ENCODE measurements around the gene PDE6B. TPM values are rescaled to one million over a fixed set of nuclear protein-coding genes. Genes with fewer than 3 reads are reported as not detected.

The PDE6B gene
- total RNA-seq, 2 donors from 2014 or later = 14.0 to 18.9 TPM

GRCh38 chr4:654871-655463, 29.6 kb downstream of the PDE6B start:
- Mint-ChIP-seq H3K4me3 (no peak overlapping the region), H3K27me3 (ENCODE audit: low read depth) (no peaks in the 10 kb centered on the region), H3K36me3 (ENCODE audit: insufficient read depth in 2 of 2) (peaks cover 0 to 3% of the 10 kb centered on the region in 2 donors), H3K4me1 (ENCODE audit: low read depth) (no peaks in the 10 kb centered on the region), H3K27ac (no peak overlapping the region), H3K9me3 (no peaks in the 10 kb centered on the region)
- DNase-seq (no peak), ATAC-seq (replicated peaks in 1 of 2) (no peak)

GRCh38 chr4:655464-656151, 30.2 kb downstream of the PDE6B start:
- DNase-seq (no peak), ATAC-seq (replicated peaks in 1 of 2) (no peak)
- Mint-ChIP-seq H3K4me1 (ENCODE audit: low read depth) (no peaks in the 10 kb centered on the region), H3K27me3 (ENCODE audit: low read depth) (no peaks in the 10 kb centered on the region), H3K27ac (no peak overlapping the region), H3K36me3 (ENCODE audit: insufficient read depth in 2 of 2) (peaks cover 1 to 5% of the 10 kb centered on the region in 2 donors), H3K9me3 (no peaks in the 10 kb centered on the region), H3K4me3 (no peak overlapping the region)

DNA sequence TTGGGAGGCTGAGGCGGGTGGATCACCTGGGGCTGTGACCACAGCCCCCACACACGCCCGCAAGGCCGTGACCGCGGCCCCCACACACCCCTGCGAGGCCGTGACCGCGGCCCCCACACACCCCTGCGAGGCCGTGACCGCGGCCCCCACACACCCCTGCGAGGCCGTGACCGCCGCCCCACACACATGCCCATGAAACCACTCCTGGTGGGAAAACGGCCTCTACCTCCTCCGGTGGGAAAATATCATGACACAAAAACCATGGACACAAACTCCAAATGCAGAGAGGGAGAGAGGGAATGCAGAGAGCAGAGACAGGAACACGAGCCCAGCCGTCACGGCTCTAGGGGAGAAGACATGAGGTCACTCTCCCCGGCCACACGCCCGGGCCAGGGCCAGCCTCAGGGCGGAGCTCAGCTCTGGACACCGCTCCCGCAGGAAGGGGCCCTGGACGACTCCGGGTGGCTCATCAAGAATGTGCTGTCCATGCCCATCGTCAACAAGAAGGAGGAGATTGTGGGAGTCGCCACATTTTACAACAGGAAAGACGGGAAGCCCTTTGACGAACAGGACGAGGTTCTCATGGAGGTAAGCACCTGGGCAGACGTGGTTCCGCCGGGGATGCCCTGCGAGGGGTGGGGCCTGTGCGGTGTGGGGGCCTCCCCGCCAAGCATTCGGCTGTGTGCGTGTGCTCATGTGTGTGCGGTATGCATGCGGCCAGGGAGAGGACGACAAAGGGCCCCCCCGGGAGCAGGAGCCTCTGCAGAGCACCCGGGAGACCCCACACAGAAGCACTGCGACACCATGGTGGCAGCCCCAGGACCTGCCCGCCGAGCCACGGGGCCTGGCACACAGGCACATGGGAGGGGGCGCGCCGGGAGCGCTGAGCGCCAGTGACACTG, 31.3 kb downstream of the PDE6B start:
- no peaks in the 10 kb centered on the region for H3K4me1 Mint-ChIP-seq (ENCODE audit: low read depth)
- no peak overlapping the region for H3K4me3 Mint-ChIP-seq
- H3K36me3 Mint-ChIP-seq (ENCODE audit: insufficient read depth in 2 of 2) = peaks cover 5 to 9% of the 10 kb centered on the region in 2 donors
- ATAC-seq (replicated peaks in 1 of 2) = no peak
- H3K27ac Mint-ChIP-seq = no peak overlapping the region
- DNase-seq = no peak
- peaks cover 3 to 4% of the 10 kb centered on the region in 2 donors for H3K9me3 Mint-ChIP-seq
- H3K27me3 Mint-ChIP-seq (ENCODE audit: low read depth) = no peaks in the 10 kb centered on the region

DNA sequence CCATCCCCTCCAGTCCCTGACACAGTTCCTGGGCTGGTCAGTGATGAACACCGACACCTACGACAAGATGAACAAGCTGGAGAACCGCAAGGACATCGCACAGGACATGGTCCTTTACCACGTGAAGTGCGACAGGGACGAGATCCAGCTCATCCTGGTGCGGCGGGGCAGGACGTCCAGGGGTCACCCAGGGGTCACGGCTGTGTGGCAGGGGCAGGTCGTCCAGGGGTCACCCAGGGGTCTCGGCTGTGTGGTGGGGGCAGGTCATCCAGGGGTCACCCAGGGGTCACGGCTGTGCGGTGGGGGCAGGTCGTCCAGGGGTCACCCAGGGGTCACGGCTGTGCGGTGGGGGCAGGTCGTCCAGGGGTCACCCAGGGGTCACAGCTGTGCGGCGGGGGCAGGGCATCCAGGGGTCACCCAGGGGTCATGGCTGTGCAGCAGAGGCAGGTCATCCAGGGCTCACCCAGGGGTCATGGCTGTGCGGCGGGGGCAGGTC, 32.0 kb downstream of the PDE6B start:
- Mint-ChIP-seq H3K27ac (no peak overlapping the region), H3K4me1 (ENCODE audit: low read depth) (peaks cover 4% of the 10 kb centered on the region), H3K4me3 (no peak overlapping the region), H3K27me3 (ENCODE audit: low read depth) (no peaks in the 10 kb centered on the region), H3K36me3 (ENCODE audit: insufficient read depth in 2 of 2) (peaks cover 5 to 9% of the 10 kb centered on the region in 2 donors), H3K9me3 (peaks cover 3 to 4% of the 10 kb centered on the region in 2 donors)
- DNase-seq (no peak), ATAC-seq (replicated peaks in 1 of 2) (no peak)

DNA sequence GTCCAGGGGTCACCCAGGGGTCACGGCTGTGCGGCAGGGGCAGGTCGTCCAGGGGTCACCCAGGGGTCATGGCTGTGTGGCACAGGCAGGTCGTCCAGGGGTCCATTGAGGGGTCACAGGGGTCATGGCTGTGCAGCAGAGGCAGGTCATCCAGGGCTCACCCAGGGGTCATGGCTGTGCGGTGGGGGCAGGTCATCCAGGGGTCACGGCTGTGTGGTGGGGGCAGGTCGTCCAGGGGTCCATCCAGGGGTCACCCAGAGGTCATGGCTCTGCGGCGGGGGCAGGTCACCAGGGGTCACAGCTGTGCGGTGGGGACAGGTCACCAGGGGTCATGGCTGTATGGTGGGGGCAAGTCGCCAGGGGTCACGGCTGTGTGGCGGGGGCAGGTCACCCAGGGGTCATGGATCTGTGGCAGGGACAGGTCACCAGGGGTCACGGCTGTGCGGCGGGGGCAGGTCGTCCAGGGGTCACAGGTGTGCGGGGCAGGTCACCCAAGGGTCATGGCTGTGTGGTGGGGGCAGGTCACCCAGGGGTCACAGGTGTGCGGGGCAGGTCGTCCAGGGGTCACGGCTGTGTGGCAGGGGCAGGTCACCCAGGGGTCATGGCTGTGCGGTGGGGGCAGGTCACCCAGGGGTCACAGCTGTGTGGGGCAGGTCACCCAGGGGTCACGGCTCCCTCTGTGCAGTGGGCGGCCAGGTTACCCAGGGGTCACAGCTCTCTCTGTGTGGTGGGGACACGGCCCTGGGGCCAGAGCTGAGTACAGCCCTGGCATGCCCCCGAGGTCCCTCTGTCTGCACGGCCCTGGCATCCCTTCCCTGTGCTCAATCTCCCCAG, 32.7 kb downstream of the PDE6B start:
- ATAC-seq (replicated peaks in 1 of 2) (no peak), DNase-seq (no peak)
- peaks cover 10% of the 10 kb centered on the region for H3K4me1 Mint-ChIP-seq (ENCODE audit: low read depth)
- H3K36me3 Mint-ChIP-seq (ENCODE audit: insufficient read depth in 2 of 2) = peaks cover 5 to 9% of the 10 kb centered on the region in 2 donors
- no peak overlapping the region for H3K27ac Mint-ChIP-seq
- H3K4me3 Mint-ChIP-seq = no peak overlapping the region
- H3K27me3 Mint-ChIP-seq (ENCODE audit: low read depth) = no peaks in the 10 kb centered on the region
- peaks cover 3 to 4% of the 10 kb centered on the region in 2 donors for H3K9me3 Mint-ChIP-seq

DNA sequence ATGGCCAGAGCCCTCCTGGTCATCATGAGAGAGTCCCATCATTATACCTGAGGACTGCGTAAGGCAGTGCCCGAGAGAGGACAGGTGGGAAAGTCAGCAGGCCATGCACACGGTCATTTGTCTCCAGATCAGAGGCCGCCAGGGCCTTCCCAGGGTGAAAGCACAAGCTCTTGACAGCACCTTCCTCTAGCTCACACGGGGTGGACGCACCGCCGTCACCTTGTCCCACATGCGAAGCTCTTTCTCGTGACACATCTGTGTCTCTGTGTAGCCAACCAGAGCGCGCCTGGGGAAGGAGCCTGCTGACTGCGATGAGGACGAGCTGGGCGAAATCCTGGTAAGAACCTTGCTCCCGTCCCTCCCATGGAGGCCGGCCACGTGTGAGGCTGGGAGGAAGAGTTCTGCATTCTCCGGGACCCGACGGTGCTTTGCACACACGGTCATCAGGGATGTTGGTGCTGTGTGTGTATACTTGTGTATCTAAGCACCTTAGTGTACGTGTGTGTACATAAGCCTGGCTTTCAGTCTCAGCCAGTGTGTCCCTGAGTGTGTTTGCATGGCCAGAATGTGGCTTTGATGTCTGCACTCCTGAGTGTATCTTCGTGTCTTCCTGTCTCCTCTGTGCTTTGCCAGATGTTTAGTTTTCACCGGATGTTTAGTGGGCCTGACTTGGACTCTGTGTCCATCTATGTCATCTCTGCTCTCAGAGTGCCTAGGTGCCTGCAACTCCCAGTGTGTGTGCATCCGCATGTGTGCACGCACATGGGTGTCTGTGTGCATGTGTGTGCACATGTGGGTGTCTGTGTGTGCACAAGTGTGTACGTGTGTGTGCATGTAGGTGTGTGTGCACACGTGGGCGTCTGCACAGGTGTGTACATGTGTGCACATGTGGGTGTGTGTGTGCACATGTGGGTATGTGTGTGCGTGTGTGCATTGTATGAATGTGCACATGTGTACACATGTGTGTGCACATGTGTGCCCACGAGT, 33.6 kb downstream of the PDE6B start:
- Mint-ChIP-seq H3K27me3 (ENCODE audit: low read depth) (no peaks in the 10 kb centered on the region), H3K4me3 (no peak overlapping the region), H3K27ac (no peak overlapping the region), H3K4me1 (ENCODE audit: low read depth) (peaks cover 11% of the 10 kb centered on the region), H3K36me3 (ENCODE audit: insufficient read depth in 2 of 2) (peaks cover 5 to 9% of the 10 kb centered on the region in 2 donors), H3K9me3 (peaks cover 3 to 4% of the 10 kb centered on the region in 2 donors)
- DNase-seq (no peak), ATAC-seq (replicated peaks in 1 of 2) (no peak)

GRCh38 chr4:659851-660250, 34.5 kb downstream of the PDE6B start:
- ATAC-seq (replicated peaks in 1 of 2) (no peak), DNase-seq (no peak)
- H3K4me1 Mint-ChIP-seq (ENCODE audit: low read depth) = peaks cover 19% of the 10 kb centered on the region
- no peaks in the 10 kb centered on the region for H3K27me3 Mint-ChIP-seq (ENCODE audit: low read depth)
- H3K4me3 Mint-ChIP-seq = no peak overlapping the region
- H3K27ac Mint-ChIP-seq = no peak overlapping the region
- peaks cover 5 to 9% of the 10 kb centered on the region in 2 donors for H3K36me3 Mint-ChIP-seq (ENCODE audit: insufficient read depth in 2 of 2)
- peaks cover 3 to 4% of the 10 kb centered on the region in 2 donors for H3K9me3 Mint-ChIP-seq

DNA sequence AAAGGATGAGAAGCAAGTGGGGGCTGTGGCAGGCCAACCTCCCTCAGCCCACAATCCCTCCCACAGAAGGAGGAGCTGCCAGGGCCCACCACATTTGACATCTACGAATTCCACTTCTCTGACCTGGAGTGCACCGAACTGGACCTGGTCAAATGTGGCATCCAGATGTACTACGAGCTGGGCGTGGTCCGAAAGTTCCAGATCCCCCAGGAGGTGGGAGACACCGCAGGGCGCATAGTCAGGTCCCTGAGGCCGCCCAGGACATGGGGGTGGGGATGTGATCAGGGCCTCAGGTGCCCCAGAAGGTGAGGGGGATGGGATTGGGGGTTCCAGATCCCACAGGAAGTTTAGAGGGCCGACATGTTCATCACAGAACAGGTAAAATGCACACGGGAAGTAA, 35.0 kb downstream of the PDE6B start:
- Mint-ChIP-seq H3K9me3 (peaks cover 3 to 4% of the 10 kb centered on the region in 2 donors), H3K36me3 (ENCODE audit: insufficient read depth in 2 of 2) (peaks cover 5 to 9% of the 10 kb centered on the region in 2 donors), H3K27me3 (ENCODE audit: low read depth) (no peaks in the 10 kb centered on the region), H3K4me3 (no peak overlapping the region), H3K4me1 (ENCODE audit: low read depth) (peaks cover 19% of the 10 kb centered on the region), H3K27ac (no peak overlapping the region)
- no peak for DNase-seq
- ATAC-seq (replicated peaks in 1 of 2) = no peak

DNA sequence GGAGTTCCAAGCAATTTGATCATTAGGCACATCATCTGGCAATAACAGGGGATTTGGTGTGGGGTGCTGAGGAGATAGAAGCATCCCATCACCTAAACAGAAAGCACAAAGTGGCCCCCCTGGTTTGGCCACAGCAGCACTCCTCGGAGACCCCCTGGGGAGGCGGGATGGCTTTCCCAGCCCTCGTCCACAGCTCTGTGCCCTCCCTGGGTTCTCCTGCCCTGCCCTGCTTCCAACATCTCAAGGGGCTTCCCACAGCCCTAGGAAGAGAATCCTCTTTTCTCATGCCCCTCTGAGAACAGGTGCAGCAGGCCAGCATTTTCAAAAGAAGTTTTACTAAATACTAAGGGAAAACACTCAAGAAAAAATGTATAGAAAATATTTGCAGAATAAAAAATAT, 35.9 kb downstream of the PDE6B start:
- H3K4me3 Mint-ChIP-seq = peak overlapping the region in 1 of 2 donors; percentile 3
- ATAC-seq (replicated peaks in 1 of 2) (no peak), DNase-seq (no peak)
- H3K4me1 Mint-ChIP-seq (ENCODE audit: low read depth) = peaks cover 19% of the 10 kb centered on the region
- peaks cover 5 to 9% of the 10 kb centered on the region in 2 donors for H3K36me3 Mint-ChIP-seq (ENCODE audit: insufficient read depth in 2 of 2)
- peaks cover 3 to 4% of the 10 kb centered on the region in 2 donors for H3K9me3 Mint-ChIP-seq
- H3K27ac Mint-ChIP-seq = no peak overlapping the region
- no peaks in the 10 kb centered on the region for H3K27me3 Mint-ChIP-seq (ENCODE audit: low read depth)

- Mint-ChIP-seq H3K4me1 (ENCODE audit: low read depth) (peaks cover 19% of the 10 kb centered on the region), H3K36me3 (ENCODE audit: insufficient read depth in 2 of 2) (peaks cover 5 to 9% of the 10 kb centered on the region in 2 donors), H3K27ac (no peak overlapping the region), H3K4me3 (peak overlapping the region; percentile 25 to 90), H3K9me3 (peaks cover 3 to 4% of the 10 kb centered on the region in 2 donors), H3K27me3 (ENCODE audit: low read depth) (no peaks in the 10 kb centered on the region)
- ATAC-seq (replicated peaks in 1 of 2) (no peak), DNase-seq (no peak)
These were observed 36.7 kb downstream of the PDE6B start for GRCh38 chr4:661881-662761.

DNA sequence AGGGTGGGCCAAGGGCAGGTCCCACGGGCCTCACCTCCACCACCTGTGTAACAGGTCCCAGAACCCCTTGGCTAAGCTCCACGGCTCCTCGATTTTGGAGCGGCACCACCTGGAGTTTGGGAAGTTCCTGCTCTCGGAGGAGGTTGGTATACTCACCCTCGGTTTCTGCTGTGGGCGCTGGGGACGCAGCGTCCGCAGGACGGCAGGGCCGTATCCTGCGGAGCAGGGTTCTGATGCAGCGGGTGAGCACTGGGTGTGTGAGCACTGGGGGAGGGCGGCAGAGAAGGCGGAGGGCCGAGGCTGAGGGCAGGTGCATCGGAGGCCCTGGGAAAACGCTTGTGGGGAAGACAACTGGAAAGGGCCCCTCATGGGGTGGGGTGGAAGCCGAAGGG, 37.7 kb downstream of the PDE6B start:
- Mint-ChIP-seq H3K4me1 (ENCODE audit: low read depth) (peaks cover 19% of the 10 kb centered on the region), H3K36me3 (ENCODE audit: insufficient read depth in 2 of 2) (peaks cover 5 to 9% of the 10 kb centered on the region in 2 donors), H3K27ac (peak overlapping the region; percentile 68), H3K27me3 (ENCODE audit: low read depth) (no peaks in the 10 kb centered on the region), H3K4me3 (peak overlapping the region; percentile 90), H3K9me3 (peaks cover 3 to 4% of the 10 kb centered on the region in 2 donors)
- DNase-seq (no peak), ATAC-seq (replicated peaks in 1 of 2) (peak in 1 of 2 donors; percentile 1)

All from activated T-cell treated with anti-CD3 and anti-CD28 coated beads, Interleukin-2, amount 50 U/mL, for 72 hours (primary cell).